Central memory CD8-positive, alpha-beta T cell (primary cell): ENCODE data around the gene RAB9A.

ENCODE experiments used
- ATAC-seq: fragments of 150-1000 bp; cut with Tn5 transposase; replicated peaks from 2 replicates; pipeline ENCODE4 v1.10.0; 2022; ENCODE audit warnings: mild to moderate bottlenecking, moderate FRiP score, moderate number of reproducible peaks; ENCODE audit not compliant: poor library complexity, severe bottlenecking; ENCODE audit errors: extremely low read depth
- DNase-seq, 2 donors: peaks; one replicate each; pipeline ENCODE4 v3.0.0; 2021; ENCODE audit warnings: low spot score in 2 of 2
- H3K27ac Mint-ChIP-seq: one replicate; pipeline ENCODE4 v1.8.0; 2022; ENCODE audit warnings: low read depth, mild to moderate bottlenecking, moderate library complexity, mixed read lengths
- H3K27me3 Mint-ChIP-seq: one replicate; pipeline ENCODE4 v1.8.0; 2022; ENCODE audit warnings: mixed read lengths
- H3K36me3 Mint-ChIP-seq: one replicate; pipeline ENCODE4 v1.8.0; 2022; ENCODE audit warnings: mild to moderate bottlenecking, moderate library complexity, mixed read lengths; ENCODE audit not compliant: insufficient read depth
- H3K4me1 Mint-ChIP-seq: one replicate; pipeline ENCODE4 v1.8.0; 2022; ENCODE audit warnings: mixed read lengths
- H3K4me3 Mint-ChIP-seq: one replicate; pipeline ENCODE4 v1.8.0; 2022; ENCODE audit warnings: mild to moderate bottlenecking, moderate library complexity, mixed read lengths
- H3K9me3 Mint-ChIP-seq: one replicate; pipeline ENCODE4 v1.8.0; 2022; ENCODE audit warnings: mixed read lengths

Gene RAB9A

GRCh38 chrX:13742397-13743176 is 53.7 kb downstream of the RAB9A start:
- H3K9me3 Mint-ChIP-seq = no peaks in the 10 kb centered on the region
- DNase-seq (peak in 1 of 2 donors; percentile 25), ATAC-seq (peak; percentile 91)
- H3K4me1 Mint-ChIP-seq = peaks cover 26% of the 10 kb centered on the region
- H3K36me3 Mint-ChIP-seq = peaks cover 42% of the 10 kb centered on the region
- H3K27ac Mint-ChIP-seq = peak overlapping the region; percentile 96
- H3K27me3 Mint-ChIP-seq = no peaks in the 10 kb centered on the region
- peak overlapping the region; percentile 69 for H3K4me3 Mint-ChIP-seq

DNA sequence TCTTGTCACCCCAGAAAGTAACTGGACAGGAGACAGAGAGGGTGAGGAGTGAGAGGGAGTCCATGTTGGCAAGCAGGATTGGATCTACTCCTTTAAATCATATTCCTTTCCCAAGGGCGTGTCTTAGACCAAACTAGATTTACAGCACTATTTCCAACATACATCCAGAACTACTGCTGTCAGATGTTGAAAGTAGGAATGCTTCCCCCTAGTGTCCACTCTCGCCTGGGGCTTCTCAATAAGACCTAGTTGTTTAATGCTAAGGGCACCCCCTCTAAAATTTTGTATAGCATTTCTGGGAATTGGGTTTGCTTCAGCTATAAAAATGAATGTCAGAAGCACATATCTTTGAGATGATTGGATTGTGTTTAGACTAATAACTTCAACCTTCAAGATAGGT is 58.9 kb downstream of the RAB9A start:
- Mint-ChIP-seq H3K4me3 (no peak overlapping the region), H3K4me1 (peaks cover 24% of the 10 kb centered on the region), H3K27me3 (no peaks in the 10 kb centered on the region), H3K27ac (no peak overlapping the region), H3K9me3 (no peaks in the 10 kb centered on the region), H3K36me3 (peaks cover 49% of the 10 kb centered on the region)
- ATAC-seq (no peak), DNase-seq (peak in 1 of 2 donors; percentile 11)

GRCh38 chrX:13748486-13748885 is 59.6 kb downstream of the RAB9A start:
- Mint-ChIP-seq H3K9me3 (no peaks in the 10 kb centered on the region), H3K36me3 (peaks cover 53% of the 10 kb centered on the region), H3K4me1 (peaks cover 28% of the 10 kb centered on the region), H3K27me3 (no peaks in the 10 kb centered on the region), H3K4me3 (no peak overlapping the region), H3K27ac (no peak overlapping the region)
- no peak for ATAC-seq
- no peak for DNase-seq

DNA sequence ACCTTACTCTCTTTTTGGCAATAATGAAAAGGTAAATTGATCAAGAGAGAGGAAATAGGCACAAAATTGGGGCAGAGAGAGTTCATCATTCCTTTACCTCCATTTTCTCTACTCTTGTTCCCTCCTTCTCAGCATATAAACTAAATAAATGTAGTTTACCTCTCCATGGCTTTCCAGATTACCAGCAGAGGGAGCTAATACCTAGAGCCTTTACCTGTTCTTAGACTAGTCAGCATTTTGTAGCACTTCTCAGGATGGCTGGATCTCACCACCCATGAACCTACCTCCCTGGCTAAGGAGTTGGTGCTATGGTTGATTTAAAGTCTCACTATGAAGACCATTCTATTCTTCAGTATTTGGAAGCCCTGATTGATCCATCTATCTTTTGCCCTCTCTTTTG is 61.3 kb downstream of the RAB9A start:
- H3K27ac Mint-ChIP-seq = peak overlapping the region; percentile 59
- H3K4me3 Mint-ChIP-seq = no peak overlapping the region
- peak; percentile 56 for ATAC-seq

DNA sequence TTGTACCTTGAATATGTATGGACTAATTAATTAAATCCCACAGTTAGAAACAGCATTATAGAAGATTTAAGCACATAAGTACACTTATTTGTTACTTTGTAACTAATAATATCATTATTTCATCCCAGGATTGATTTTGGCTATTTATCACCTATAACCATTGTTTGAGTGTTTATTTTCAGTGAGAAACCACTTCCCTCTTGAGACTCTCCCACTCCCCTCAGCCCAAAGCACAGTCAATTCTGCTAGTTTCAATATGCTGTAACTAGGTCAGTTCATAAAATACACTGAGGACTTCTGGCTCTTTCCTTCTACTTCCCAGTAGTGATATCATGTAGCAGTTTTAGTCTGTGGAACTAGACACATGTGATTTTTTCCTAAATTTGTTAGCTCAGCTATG is 61.9 kb downstream of the RAB9A start:
- Mint-ChIP-seq H3K9me3 (no peaks in the 10 kb centered on the region), H3K4me1 (peaks cover 22% of the 10 kb centered on the region), H3K27ac (peak overlapping the region; percentile 59), H3K27me3 (no peaks in the 10 kb centered on the region), H3K36me3 (peaks cover 48% of the 10 kb centered on the region), H3K4me3 (no peak overlapping the region)
- ATAC-seq = no peak
- no peak for DNase-seq

More for the DNA sequence above, 61.3 kb downstream of the RAB9A start:
- Mint-ChIP-seq H3K36me3 (peaks cover 52% of the 10 kb centered on the region), H3K4me1 (peaks cover 22% of the 10 kb centered on the region), H3K9me3 (no peaks in the 10 kb centered on the region), H3K27me3 (no peaks in the 10 kb centered on the region)
- DNase-seq = no peak

GRCh38 chrX:13752141-13752540 is 63.2 kb downstream of the RAB9A start:
- H3K36me3 Mint-ChIP-seq = peaks cover 45% of the 10 kb centered on the region
- no peak overlapping the region for H3K4me3 Mint-ChIP-seq
- DNase-seq (no peak), ATAC-seq (no peak)
- H3K9me3 Mint-ChIP-seq = no peaks in the 10 kb centered on the region
- H3K27ac Mint-ChIP-seq = peak overlapping the region; percentile 69
- H3K27me3 Mint-ChIP-seq = no peaks in the 10 kb centered on the region
- H3K4me1 Mint-ChIP-seq = peaks cover 20% of the 10 kb centered on the region

DNA sequence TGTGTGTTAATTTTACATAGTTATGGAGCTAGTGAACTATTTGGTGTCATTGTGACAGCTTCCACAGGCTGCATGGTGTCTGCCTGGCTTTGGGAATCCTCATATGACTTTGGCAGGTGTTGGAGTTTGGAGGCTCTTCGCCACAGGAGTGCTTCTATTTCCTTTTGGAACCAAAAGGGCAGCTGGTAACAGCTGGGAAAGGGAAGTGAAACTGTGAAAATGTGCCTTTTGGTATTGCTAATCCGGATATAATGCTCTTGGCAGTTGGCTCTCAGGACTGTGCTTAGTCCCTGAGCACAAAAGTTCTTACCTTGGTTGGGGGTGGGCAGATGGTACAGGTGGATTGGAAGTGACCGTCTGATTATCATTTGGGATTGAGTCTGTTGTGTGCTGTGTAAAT is 63.7 kb downstream of the RAB9A start:
- no peaks in the 10 kb centered on the region for H3K27me3 Mint-ChIP-seq

DNA sequence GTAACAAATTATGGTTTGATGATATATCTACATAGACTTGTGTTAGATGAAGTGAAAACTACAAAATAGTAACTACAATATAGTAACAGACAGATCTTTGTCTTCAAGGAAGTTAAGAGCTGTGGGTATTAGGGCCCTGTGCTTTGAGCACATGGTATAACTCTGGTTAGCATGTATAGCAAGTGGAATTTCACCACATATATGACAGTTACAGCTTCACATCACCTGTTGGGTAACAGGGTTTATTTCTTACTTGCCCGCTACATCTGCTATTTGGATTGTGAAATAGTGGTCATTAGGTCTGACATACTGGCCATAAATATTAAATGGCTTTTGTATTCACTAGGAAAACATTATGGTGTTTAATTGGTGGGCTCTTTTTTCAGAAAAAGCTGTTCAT is 65.8 kb downstream of the RAB9A start:
- peak overlapping the region; percentile 49 for H3K27ac Mint-ChIP-seq
- H3K36me3 Mint-ChIP-seq = peaks cover 53% of the 10 kb centered on the region
- ATAC-seq (no peak), DNase-seq (no peak)
- H3K4me3 Mint-ChIP-seq = no peak overlapping the region
- H3K27me3 Mint-ChIP-seq = no peaks in the 10 kb centered on the region
- H3K4me1 Mint-ChIP-seq = peaks cover 13% of the 10 kb centered on the region
- no peaks in the 10 kb centered on the region for H3K9me3 Mint-ChIP-seq

More for the DNA sequence above, 63.7 kb downstream of the RAB9A start:
- ATAC-seq = no peak
- Mint-ChIP-seq H3K36me3 (peaks cover 43% of the 10 kb centered on the region), H3K27ac (peak overlapping the region; percentile 69), H3K4me3 (no peak overlapping the region), H3K9me3 (no peaks in the 10 kb centered on the region), H3K4me1 (peaks cover 15% of the 10 kb centered on the region)
- no peak for DNase-seq

DNA sequence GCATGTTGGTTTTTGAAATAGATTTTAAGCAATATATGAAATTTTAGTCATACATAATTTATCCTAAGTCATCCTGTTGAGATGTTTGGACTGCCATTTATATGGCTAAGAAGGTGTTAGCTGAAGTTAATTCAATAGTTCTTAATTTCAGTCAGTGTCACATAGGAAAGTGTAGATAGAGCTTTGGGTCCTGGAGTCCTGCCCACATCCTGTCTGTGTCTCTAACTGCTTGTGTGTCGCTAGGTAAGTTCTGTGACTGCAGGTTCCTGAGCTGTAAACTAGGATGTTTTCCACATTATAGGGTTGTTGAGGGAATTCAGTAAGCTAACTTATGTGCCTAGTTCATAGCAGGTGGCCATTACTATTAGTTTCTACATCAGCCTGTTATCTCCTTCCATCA is 66.3 kb downstream of the RAB9A start:
- H3K4me3 Mint-ChIP-seq = no peak overlapping the region
- no peaks in the 10 kb centered on the region for H3K27me3 Mint-ChIP-seq
- H3K27ac Mint-ChIP-seq = peak overlapping the region; percentile 49
- peaks cover 51% of the 10 kb centered on the region for H3K36me3 Mint-ChIP-seq
- peaks cover 10% of the 10 kb centered on the region for H3K4me1 Mint-ChIP-seq
- ATAC-seq (peak; percentile 72), DNase-seq (no peak)
- H3K9me3 Mint-ChIP-seq = no peaks in the 10 kb centered on the region

DNA sequence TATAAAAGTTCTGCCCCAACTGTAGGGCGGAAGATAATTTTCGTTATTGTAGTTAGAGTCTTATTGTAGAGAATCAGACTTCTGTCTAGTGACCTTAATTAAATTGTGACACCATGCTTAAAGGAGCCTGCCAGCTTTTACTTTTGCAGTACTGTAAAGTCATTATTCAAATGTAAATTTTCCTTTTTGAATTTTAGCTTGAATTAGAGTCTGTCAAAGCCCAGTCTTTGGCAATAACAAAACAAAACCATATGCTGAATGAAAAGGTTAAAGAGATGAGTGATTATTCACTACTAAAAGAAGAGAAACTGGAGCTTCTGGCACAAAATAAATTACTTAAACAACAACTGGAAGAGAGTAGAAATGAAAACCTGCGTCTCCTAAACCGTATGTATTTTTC is 67.5 kb downstream of the RAB9A start:
- Mint-ChIP-seq H3K36me3 (peaks cover 57% of the 10 kb centered on the region), H3K4me3 (no peak overlapping the region), H3K4me1 (peaks cover 8% of the 10 kb centered on the region), H3K27me3 (no peaks in the 10 kb centered on the region), H3K27ac (no peak overlapping the region), H3K9me3 (no peaks in the 10 kb centered on the region)
- ATAC-seq = no peak
- no peak for DNase-seq

- Mint-ChIP-seq H3K9me3 (no peaks in the 10 kb centered on the region), H3K27me3 (no peaks in the 10 kb centered on the region), H3K4me1 (no peaks in the 10 kb centered on the region), H3K36me3 (peaks cover 54% of the 10 kb centered on the region), H3K4me3 (no peak overlapping the region), H3K27ac (no peak overlapping the region)
- DNase-seq (no peak), ATAC-seq (no peak)
These were observed 70.3 kb downstream of the RAB9A start for GRCh38 chrX:13759152-13759718.
